GM15510 (cell line): ENCODE measurements around the gene DYNC1H1.

Experiments used
- POLR2A ChIP-seq: IDR thresholded peaks from 3 replicates; pipeline ENCODE4 v1.6.1; 2011; ENCODE audit warnings: borderline replicate concordance; ENCODE audit not compliant: insufficient read length; ENCODE audit errors: extremely low read depth

The DYNC1H1 gene

GRCh38 chr14:102090713-102091112, 126.3 kb downstream of the DYNC1H1 start:
- TF ChIP-seq POLR2A: no peak

- TF ChIP-seq POLR2A: no peak
Measured at GRCh38 chr14:102092806-102093205, 128.4 kb downstream of the DYNC1H1 start.

- no peak for TF ChIP-seq POLR2A
Measured at GRCh38 chr14:102094101-102094500, 129.7 kb downstream of the DYNC1H1 start.

GRCh38 chr14:102095231-102095870, 131.0 kb downstream of the DYNC1H1 start:
- no peak for TF ChIP-seq POLR2A

GRCh38 chr14:102095871-102096568, 131.6 kb downstream of the DYNC1H1 start:
- no peak for TF ChIP-seq POLR2A

- TF ChIP-seq POLR2A: no peak
Measured at GRCh38 chr14:102096569-102097188, 132.3 kb downstream of the DYNC1H1 start.

- TF ChIP-seq POLR2A: no peak
Measured at GRCh38 chr14:102097441-102098135, 133.2 kb downstream of the DYNC1H1 start.

GRCh38 chr14:102103062-102103695, 138.8 kb downstream of the DYNC1H1 start:
- TF ChIP-seq POLR2A: no peak

- TF ChIP-seq POLR2A: no peak
Measured at GRCh38 chr14:102105369-102105768, 141.0 kb downstream of the DYNC1H1 start.
